Activated T-helper 1 cell treated with anti-CD3 and anti-CD28 coated beads, Interleukin-12 subunit alpha, Interleukin-12 subunit beta, Interleukin-2, Interleukin-4 antibody, amounts not matched to agents 30 ng/mL and 10 ng/mL and 1 ng/mL, durations not matched to agents 14 hours and 24 hours and 36 hours (primary cell): ENCODE measurements around the gene ATP11B. TPM values are rescaled to one million over a fixed set of nuclear protein-coding genes. Genes with fewer than 3 reads are reported as not detected.

Experiments used
- DNase-seq: peaks from one replicate; pipeline ENCODE4 v3.0.0; 2021; ENCODE audit warnings: low spot score
- H3K27ac Mint-ChIP-seq: one replicate; pipeline ENCODE4 v1.8.0; 2021; ENCODE audit warnings: mild to moderate bottlenecking, mixed read lengths
- H3K27me3 Mint-ChIP-seq: one replicate; pipeline ENCODE4 v1.8.0; 2022; ENCODE audit warnings: mild to moderate bottlenecking, moderate library complexity, mixed read lengths; ENCODE audit not compliant: insufficient read depth
- H3K36me3 Mint-ChIP-seq: one replicate; pipeline ENCODE4 v1.8.0; 2021; ENCODE audit warnings: low read depth, mixed read lengths
- H3K4me1 Mint-ChIP-seq: one replicate; pipeline ENCODE4 v1.8.0; 2021; ENCODE audit warnings: low read depth, mixed read lengths
- H3K4me3 Mint-ChIP-seq: one replicate; pipeline ENCODE4 v1.8.0; 2021; ENCODE audit warnings: mild to moderate bottlenecking, moderate library complexity, mixed read lengths
- H3K9me3 Mint-ChIP-seq: one replicate; pipeline ENCODE4 v1.8.0; 2021; ENCODE audit warnings: mixed read lengths
- intact Hi-C: fragments of 100-400 bp; cut with micrococcal nuclease; formaldehyde crosslinking; loops from one replicate; pipeline ENCODE4 v1.15.1; 2024
- total RNA-seq: library from RNA; stranded (reverse); gene quantifications from 2 replicates; pipeline ENCODE4 v1.2.3, GENCODE V29; 2022

The ATP11B gene
- total RNA-seq, 1 donor from 2014 or later = 92.3 TPM

DNA sequence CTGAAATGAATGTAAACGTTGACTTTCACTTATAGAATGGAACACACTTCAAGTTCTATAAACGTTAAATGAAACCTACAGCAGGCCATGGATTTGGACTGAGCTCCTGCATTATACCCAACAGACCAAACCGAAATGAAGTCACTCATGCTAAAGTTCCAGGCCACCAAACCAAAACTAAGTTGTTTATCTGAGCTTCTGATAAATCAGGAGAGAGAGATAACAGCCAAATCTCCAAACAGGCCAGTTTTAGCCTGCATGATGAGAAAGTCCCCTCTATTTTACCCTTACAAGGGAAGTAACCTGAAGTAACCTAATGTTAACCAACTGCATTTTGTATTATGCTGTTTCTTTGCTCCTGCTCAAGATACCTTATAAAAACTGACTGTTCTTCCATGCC lies 142.5 kb downstream of the ATP11B start:
- H3K36me3 Mint-ChIP-seq = peaks cover 13% of the 10 kb centered on the region
- H3K4me1 Mint-ChIP-seq = peaks cover 20% of the 10 kb centered on the region
- peaks cover 8% of the 10 kb centered on the region for H3K9me3 Mint-ChIP-seq
- H3K4me3 Mint-ChIP-seq = no peak overlapping the region
- no peaks in the 10 kb centered on the region for H3K27me3 Mint-ChIP-seq
- intact Hi-C loops = no loop called here
- DNase-seq = no peak
- H3K27ac Mint-ChIP-seq = no peak overlapping the region

DNA sequence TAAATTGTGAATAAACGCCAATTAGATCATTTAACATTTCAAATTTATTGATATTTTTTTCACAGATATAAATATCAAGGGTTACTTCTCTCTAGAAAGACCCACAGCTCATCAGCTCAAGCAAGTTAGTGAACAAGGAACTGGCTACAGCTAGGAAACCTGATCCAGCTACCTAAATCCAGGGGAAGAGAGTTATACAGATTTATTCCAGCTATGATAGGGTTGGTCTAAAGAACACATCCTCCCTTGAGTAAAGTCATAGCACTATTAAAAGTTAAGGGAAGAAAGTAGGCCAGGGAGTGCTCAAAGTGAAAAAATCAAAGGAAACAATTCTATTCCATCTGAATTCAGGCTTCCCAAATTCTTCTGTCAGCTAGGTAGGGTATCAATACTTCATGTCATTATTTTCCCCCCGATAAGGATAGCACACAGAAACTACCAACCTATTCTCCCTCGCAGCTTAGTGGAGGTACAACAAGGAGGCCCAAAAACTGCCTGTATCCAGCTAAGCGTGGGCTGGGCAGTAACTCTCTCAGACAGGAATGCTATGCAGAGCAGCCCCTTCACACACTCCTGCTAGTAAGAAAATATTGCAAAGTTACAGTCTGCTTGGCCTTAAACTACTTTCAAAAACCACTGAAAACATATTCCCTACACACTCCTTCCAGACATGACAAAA lies 143.1 kb downstream of the ATP11B start:
- intact Hi-C loops = no loop called here
- Mint-ChIP-seq H3K36me3 (peaks cover 13% of the 10 kb centered on the region), H3K4me3 (no peak overlapping the region), H3K9me3 (peaks cover 8% of the 10 kb centered on the region), H3K4me1 (peaks cover 21% of the 10 kb centered on the region), H3K27ac (no peak overlapping the region), H3K27me3 (no peaks in the 10 kb centered on the region)
- no peak for DNase-seq

DNA sequence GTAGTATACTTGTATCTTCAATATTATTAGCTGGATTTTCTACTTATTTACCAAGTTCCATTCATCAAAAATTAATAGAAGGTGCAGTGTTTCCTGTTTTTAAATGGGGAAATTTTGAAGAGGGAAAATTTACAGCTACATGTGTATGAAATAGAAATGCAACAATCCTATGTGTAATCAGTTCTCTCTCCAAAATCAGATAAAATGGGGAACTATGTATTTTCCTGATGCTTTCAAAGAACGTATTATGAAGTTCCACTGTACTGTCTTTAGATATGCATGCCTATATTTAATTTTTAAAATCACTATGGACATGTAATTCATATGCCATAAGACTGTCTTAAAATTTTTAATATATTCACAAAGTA lies 143.6 kb downstream of the ATP11B start:
- no peak overlapping the region for H3K27ac Mint-ChIP-seq
- H3K36me3 Mint-ChIP-seq = peaks cover 12% of the 10 kb centered on the region
- intact Hi-C loops = no loop called here
- H3K9me3 Mint-ChIP-seq = peaks cover 8% of the 10 kb centered on the region
- no peak for DNase-seq
- H3K27me3 Mint-ChIP-seq = no peaks in the 10 kb centered on the region
- H3K4me1 Mint-ChIP-seq = peaks cover 21% of the 10 kb centered on the region
- H3K4me3 Mint-ChIP-seq = no peak overlapping the region

DNA sequence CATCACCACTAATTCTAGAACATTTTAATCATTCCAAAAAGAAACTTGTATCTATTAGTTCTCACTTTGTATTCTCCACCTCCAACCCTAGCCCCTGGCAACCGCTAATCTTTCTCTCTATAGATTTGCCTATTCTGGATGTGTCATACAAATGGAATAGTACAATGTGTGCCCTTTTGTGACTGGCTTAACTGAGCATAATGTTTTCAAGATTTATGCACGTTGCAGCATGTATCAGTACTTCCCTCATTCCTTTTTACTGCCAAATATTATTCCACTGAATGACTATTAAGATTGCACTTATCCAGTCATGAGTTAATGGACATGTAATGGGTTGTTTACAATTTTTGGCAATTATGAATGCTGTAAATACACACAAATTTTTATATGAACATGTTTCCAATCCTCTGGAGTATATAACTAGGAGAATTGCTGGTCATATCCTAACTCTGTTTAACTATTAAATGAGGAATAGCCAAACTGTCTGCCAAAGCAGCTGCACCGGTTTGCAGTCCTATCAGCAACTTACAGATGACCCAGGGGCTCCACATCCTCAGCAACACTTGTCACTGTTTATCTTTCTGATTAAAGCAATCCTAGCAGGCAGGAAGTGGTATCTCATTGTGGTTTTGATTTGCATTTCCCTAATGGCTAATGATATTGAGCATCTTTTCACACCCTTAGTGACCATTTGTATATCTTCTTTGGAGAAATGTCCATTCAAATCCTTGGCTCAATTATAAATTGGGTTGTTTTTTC lies 144.2 kb downstream of the ATP11B start:
- DNase-seq = no peak
- Mint-ChIP-seq H3K4me3 (no peak overlapping the region), H3K27me3 (no peaks in the 10 kb centered on the region), H3K9me3 (peaks cover 4% of the 10 kb centered on the region), H3K4me1 (peaks cover 21% of the 10 kb centered on the region), H3K36me3 (peaks cover 8% of the 10 kb centered on the region), H3K27ac (no peak overlapping the region)
- intact Hi-C loops = no loop called here

DNA sequence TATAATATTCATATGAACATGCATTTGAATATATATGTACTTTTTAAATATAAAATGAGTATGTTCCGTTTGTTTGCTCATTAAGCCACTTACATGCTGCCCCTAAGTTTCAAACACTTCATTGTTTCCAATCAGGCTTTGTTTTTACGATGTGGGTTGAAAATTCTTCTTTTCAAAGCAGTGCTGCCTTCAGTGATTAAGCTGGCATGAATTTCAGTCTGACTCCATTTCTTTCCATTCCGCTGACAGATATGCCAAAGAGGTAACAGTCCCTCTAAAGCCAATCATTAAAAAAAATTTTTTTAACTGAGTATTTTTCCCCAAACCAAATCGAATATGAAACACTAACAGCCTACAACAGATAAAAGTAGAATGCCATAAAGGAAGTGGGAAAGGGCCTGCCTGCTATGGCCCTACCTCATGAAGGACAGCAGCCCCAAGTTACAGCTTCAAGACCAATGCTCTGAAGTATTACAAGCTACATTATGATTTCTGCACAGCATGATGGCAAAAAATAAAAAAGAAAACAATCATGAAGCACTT lies 147.0 kb downstream of the ATP11B start:
- Mint-ChIP-seq H3K9me3 (no peaks in the 10 kb centered on the region), H3K27ac (no peak overlapping the region), H3K36me3 (peaks cover 13% of the 10 kb centered on the region), H3K4me1 (peaks cover 20% of the 10 kb centered on the region), H3K27me3 (no peaks in the 10 kb centered on the region), H3K4me3 (no peak overlapping the region)
- DNase-seq = no peak
- intact Hi-C loops = no loop called here

DNA sequence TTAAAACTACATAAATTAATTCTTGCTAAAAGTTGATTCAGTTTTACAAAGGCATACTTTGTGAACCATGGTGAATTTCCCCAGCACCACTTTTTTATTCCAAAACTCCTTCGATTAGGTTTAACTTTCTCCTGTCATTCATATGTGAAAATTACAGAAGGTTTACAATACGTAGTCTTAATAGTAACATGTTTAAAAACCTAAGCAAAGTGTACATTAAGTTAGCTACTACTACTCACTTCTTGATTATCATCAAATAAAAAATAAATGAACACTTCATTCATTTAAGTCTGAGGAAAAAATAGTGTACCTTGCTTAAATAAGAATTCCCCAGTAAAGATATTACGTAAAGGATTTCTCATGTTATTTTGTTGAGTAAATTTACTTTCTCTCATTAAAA lies 148.4 kb downstream of the ATP11B start:
- Mint-ChIP-seq H3K9me3 (no peaks in the 10 kb centered on the region), H3K27ac (no peak overlapping the region), H3K27me3 (no peaks in the 10 kb centered on the region), H3K4me3 (no peak overlapping the region), H3K4me1 (peaks cover 9% of the 10 kb centered on the region), H3K36me3 (peaks cover 22% of the 10 kb centered on the region)
- intact Hi-C loops = no loop called here
- no peak for DNase-seq

DNA sequence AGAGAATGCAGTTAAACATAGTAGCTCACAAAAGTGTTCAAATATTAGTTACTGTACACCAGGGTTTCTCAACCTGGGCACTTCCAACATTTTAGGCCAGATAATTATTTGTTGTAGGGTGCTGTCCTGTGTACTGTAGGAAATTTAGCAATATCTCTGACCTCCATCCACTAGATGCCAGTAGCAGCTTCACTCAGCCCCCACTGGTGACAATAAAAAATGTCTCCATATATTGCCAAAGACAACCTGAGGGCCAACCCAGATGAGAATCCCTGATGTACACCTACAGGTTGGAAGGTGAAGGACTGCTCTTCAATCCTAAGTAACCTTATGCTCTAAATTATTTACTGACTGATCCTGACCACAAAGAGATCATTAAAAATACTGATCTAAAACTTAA lies 154.6 kb downstream of the ATP11B start:
- DNase-seq = no peak
- no peak overlapping the region for H3K4me3 Mint-ChIP-seq
- intact Hi-C loops = no loop called here
- H3K9me3 Mint-ChIP-seq = no peaks in the 10 kb centered on the region
- H3K27ac Mint-ChIP-seq = no peak overlapping the region
- H3K27me3 Mint-ChIP-seq = no peaks in the 10 kb centered on the region
- peaks cover 11% of the 10 kb centered on the region for H3K4me1 Mint-ChIP-seq
- peaks cover 42% of the 10 kb centered on the region for H3K36me3 Mint-ChIP-seq

DNA sequence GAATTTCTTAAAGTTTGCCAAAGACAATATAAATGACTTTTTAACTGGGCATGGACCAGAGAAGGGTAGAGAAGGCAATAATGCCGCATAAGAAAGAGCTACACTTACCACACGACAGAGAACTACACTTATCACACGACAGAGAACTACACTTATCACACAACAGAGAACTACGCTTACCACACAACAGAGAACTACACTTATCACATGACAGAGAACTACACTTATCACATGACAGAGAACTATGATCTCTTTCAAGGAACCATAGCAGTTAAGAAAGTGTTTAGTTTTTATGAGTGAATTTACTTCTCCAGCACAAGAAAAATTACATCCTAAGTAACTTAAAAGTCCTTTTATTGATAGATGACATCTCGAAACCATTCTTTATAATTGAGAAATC lies 155.0 kb downstream of the ATP11B start:
- Mint-ChIP-seq H3K9me3 (no peaks in the 10 kb centered on the region), H3K36me3 (peaks cover 43% of the 10 kb centered on the region), H3K4me3 (no peak overlapping the region), H3K27me3 (no peaks in the 10 kb centered on the region), H3K27ac (peak overlapping the region; percentile 46), H3K4me1 (peaks cover 11% of the 10 kb centered on the region)
- DNase-seq = no peak
- intact Hi-C loops = no loop called here

DNA sequence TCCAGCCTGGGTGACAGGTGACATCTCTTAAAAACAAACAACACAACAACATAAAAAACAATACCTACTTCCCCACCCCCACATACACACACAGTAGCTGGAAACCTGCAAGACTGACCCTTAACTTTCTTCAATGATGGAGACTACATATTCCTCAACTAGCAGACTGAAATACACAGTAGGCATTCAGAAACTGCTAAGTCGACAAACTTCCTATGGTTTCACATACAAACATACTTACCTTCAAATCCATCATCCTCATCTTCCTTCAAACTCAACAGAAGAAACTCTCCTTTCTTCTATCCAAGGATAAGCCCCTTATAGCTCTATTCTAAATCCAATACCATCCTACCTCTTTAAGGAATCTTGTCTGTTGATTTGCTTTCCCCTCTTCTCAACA lies 156.4 kb downstream of the ATP11B start:
- Mint-ChIP-seq H3K4me1 (peaks cover 11% of the 10 kb centered on the region), H3K9me3 (no peaks in the 10 kb centered on the region), H3K36me3 (peaks cover 41% of the 10 kb centered on the region), H3K27ac (no peak overlapping the region), H3K4me3 (no peak overlapping the region), H3K27me3 (no peaks in the 10 kb centered on the region)
- intact Hi-C loops = no loop called here
- DNase-seq = no peak

DNA sequence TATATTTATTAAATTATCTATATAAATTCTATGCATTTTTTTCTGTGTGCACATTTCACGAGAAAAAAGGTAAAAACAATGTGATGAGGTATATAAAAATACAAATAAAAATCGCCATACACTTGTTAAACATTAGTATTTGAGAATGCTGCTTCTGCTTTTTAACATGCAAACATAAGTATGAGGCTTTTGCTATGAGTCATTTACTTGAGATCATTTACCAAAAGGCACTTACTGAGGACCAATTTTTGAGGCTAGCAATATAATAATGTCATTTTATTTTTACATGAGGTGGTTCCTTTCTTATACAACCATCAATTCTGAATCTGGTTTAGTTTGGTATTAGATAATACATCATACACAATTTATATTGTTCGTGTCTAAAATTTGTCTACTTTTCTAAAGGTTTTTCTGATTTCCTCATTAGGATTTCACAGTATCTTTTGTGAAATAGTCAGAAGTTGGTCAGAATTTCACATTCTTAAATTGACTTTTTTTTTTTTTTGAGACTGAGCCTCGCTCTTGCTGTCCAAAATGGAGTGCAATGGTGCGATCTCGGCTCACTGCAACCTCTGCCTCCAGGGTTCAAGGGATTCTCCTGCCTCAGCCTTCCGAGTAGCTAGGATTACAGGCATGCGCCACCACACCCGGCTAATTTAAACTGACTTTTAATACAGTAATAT lies 161.4 kb downstream of the ATP11B start:
- DNase-seq = no peak
- Mint-ChIP-seq H3K9me3 (no peaks in the 10 kb centered on the region), H3K36me3 (peaks cover 29% of the 10 kb centered on the region), H3K4me1 (peaks cover 5% of the 10 kb centered on the region), H3K27me3 (no peaks in the 10 kb centered on the region), H3K4me3 (no peak overlapping the region), H3K27ac (no peak overlapping the region)
- intact Hi-C loops = no loop called here

DNA sequence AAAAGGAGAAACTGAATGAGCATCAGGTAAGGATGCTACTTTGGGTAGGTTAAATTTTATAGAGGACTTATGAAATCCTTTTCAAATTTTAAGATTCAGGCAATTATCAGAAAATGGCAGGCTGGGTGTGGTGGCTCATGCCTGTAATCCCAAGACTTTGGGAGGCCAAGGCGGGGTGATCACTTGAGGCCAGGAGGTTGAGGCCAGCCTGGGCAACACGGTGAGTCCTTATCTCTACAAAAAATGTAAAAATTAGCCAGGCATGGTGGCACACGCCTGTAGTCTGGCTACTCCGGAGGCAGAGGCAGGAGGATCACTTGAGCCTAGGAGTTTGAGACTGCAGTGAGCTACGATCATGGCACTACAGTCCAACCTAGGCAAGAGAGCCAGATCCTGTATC lies 163.9 kb downstream of the ATP11B start:
- Mint-ChIP-seq H3K4me3 (no peak overlapping the region), H3K4me1 (peaks cover 5% of the 10 kb centered on the region), H3K9me3 (no peaks in the 10 kb centered on the region), H3K27me3 (no peaks in the 10 kb centered on the region), H3K27ac (no peak overlapping the region), H3K36me3 (peaks cover 29% of the 10 kb centered on the region)
- intact Hi-C loops = no loop called here
- DNase-seq = no peak

DNA sequence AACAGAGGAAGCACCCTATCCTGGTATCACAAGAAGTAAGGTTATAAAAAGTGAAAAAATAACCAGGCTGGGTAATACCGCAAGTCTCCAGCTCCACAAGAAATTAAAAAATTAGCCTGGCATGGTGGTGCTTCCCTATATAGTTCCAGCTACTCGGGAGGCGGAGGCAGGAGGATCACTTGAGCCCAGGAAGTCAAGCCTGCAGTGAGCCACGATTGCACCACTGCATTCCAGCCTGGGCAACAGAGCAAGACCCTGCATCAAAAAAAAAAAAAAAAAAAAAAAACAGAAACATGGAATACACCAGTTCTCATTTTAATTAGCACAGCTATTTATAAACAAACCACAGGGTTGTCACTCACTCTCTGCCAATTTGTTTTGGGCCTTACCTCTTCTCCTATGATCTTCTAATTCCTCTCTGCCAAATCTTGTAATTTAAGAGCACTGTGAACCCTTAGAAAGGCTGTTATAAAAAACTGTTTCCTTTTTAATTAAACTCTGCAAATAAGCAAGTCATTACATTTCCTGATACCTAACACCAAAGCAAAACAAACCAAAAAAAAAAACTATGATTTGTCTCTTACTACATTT lies 164.5 kb downstream of the ATP11B start:
- no peak overlapping the region for H3K4me3 Mint-ChIP-seq
- no peak for DNase-seq
- intact Hi-C loops = no loop called here
- peaks cover 27% of the 10 kb centered on the region for H3K36me3 Mint-ChIP-seq
- H3K27ac Mint-ChIP-seq = no peak overlapping the region
- no peaks in the 10 kb centered on the region for H3K9me3 Mint-ChIP-seq
- H3K27me3 Mint-ChIP-seq = no peaks in the 10 kb centered on the region
- peaks cover 9% of the 10 kb centered on the region for H3K4me1 Mint-ChIP-seq
